Heart left ventricle (tissue), 13 donors: ENCODE results near the gene CEBPZOS.

ENCODE experiments used
- CTCF ChIP-seq, 12 donors: fragments of 200-600 bp; sonication (generic) in 4 of 12; IDR thresholded peaks; one replicate each; pipeline versions ENCODE4 v1.5.0 to v1.8.0; 2018 to 2022; ENCODE audit warnings: antibody characterized with exemption in 12 of 12, mild to moderate bottlenecking in 5 of 12
- POLR2A ChIP-seq, 2 donors: fragments of 450-650 bp; IDR thresholded peaks; one replicate each; pipeline ENCODE4 v1.6.1; 2017; ENCODE audit warnings: antibody characterized with exemption in 2 of 2, mild to moderate bottlenecking in 2 of 2, moderate library complexity in 2 of 2
- donor health status: ischemic (EF 13 %, LVEDD 7.1; RV severe dilation, severe dysfunction).
- donor health status: DM: no; HTN: yes; CAD: no.
- donor health status: DM: no; HTN: no; CAD: no.
- donor health status: ischemic (EF 25% LVEDD 6.9; RV normal size, moderate dysfunction).
- donor health status: ischemic (EF 25% LVEDD 5.7; RV mildly dilated, moderate dysfunction).
- donor health status: ischemic (EF 35%, LVEDD 5.7; RV mildly dilated, moderate dysfunction).
- donor health status: nonischemic (EF 11% LVEDD 7.7; RV severe dilation, severe dysfunction).
- donor health status: DM: yes; HTN: yes; CAD: no.
- donor health status: PGD.
- donor health status: ischemic (EF 29% LVEDD 5.4; RV normal size, mild dysfunction).
- donor health status: nonischemic (EF 23%, LVEDD 6.1; RV moderate dilation, normal function).

DNA sequence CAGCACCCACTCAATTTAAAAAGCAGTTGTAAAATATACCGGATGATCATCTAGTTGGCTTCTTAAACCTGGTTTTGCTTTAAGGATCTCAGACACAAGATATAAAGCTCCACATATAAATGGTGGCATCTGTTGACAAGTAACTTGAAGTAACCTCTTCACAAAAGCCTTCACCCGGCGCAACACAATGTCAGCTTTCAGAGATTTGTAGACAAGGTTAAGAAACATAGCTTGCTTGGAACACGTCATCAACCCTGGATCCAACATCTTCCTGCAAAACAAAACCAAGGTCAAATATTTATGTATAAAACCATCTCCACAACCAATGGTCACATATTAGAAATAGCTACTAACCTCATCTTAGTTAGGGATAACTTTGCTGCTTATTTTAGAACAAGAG is 26.8 kb downstream of the CEBPZOS start:
- TF ChIP-seq CTCF (IDR thresholded peaks at IDR 0.05) (no peak), POLR2A (IDR thresholded peaks at IDR 0.05) (no peak)
